Activated CD8-positive, alpha-beta memory T cell treated with anti-CD3 and anti-CD28 coated beads, Interleukin-2, amount 50 U/mL, for 24 hours (primary cell): ENCODE measurements around the gene NSD1.

Source experiments
- DNase-seq: peaks from one replicate; pipeline ENCODE4 v3.0.0-alpha.2; 2020; ENCODE audit errors: extremely low read depth

NSD1 gene

GRCh38 chr5:177349762-177350161 lies 216.2 kb downstream of the NSD1 start:
- DNase-seq: no peak
